K562 (cell line): ENCODE data around the gene SAFB. TPM values are rescaled to one million over a fixed set of nuclear protein-coding genes. Genes with fewer than 3 reads are reported as not detected.
A peak's percentile ranks its signal among the peaks of the same experiment; 100 is the strongest.

Experiments used
- ATAC-seq: fragments of 200-7000 bp; cut with Tn5 transposase; 3 replicates; pipeline ENCODE4 v1.9.1; 2020; ENCODE audit warnings: moderate library complexity
- BruUV-seq: library from RNA; stranded (reverse); fragments of 400-500 nt; replicated peaks from 2 replicates; lab custom pipeline; 2021; lab: Mats Ljungman, UMichigan
- CTCF ChIA-PET: fragments of 300-600 bp; formaldehyde crosslinking; extraction: SDS; loops from one replicate; lab custom pipeline; 2021; ENCODE audit warnings: low intra/inter-chr PET ratio; lab: Yijun Ruan, JAX
- POLR2A ChIA-PET: fragments of 300-600, 350-650 bp; sonication (Branson Sonifier 250); formaldehyde crosslinking; extraction: SDS; loops from one replicate; lab custom pipeline; 2021; ENCODE audit warnings: antibody characterized with exemption, inconsistent platforms; lab: Yijun Ruan, JAX
- DNase-seq, 4 experiments: peaks; one replicate each; pipeline versions ENCODE4 v3.0.0 to v3.0.0-alpha.2; 2011 to 2018; ENCODE audit warnings: low spot score in 3 of 4, mixed read lengths in 3 of 4; ENCODE audit errors: extremely low read depth in 1 of 4
- FAIRE-seq: peaks from 2 replicates; lab custom pipeline; 2011; peaks lifted over from hg19 to GRCh38; lab: Jason Lieb, UNC
- H2AFZ ChIP-seq: 2 replicates; pipeline ENCODE4 v1.6.0; 2011; ENCODE audit warnings: low read depth, low read length, control low read depth, inconsistent platforms
- H3K27ac ChIP-seq: fragments of 200-600 bp; 3 replicates; pipeline ENCODE4 v1.8.0; 2011; ENCODE audit warnings: low read depth, mild to moderate bottlenecking, control low read depth, inconsistent platforms, low read length, moderate library complexity, mixed read lengths; ENCODE audit errors: extremely low read depth
- H3K27me3 ChIP-seq, 2 experiments: fragments of 300-600 bp in 1 of 2; 2 replicates in 1 of 2; 3 replicates in 1 of 2; pipeline versions ENCODE4 v1.6.0 to v1.8.0; 2011; ENCODE audit warnings: inconsistent platforms in 2 of 2, low read length in 2 of 2, mild to moderate bottlenecking in 1 of 2, mixed read lengths in 1 of 2, moderate library complexity in 1 of 2; ENCODE audit not compliant: control insufficient read depth in 2 of 2, insufficient read depth in 2 of 2
- H3K36me3 ChIP-seq: fragments of 300-600 bp; 3 replicates; pipeline ENCODE4 v1.8.0; 2011; ENCODE audit warnings: mild to moderate bottlenecking, low read length, inconsistent platforms; ENCODE audit not compliant: control insufficient read depth, insufficient read depth
- H3K4me1 ChIP-seq, 2 experiments: fragments of 200-600 bp in 1 of 2; replicated peaks in 1 of 2; 2 replicates in 1 of 2; 3 replicates in 1 of 2; pipeline versions ENCODE4 v1.5.1 to v1.8.0; 2011; ENCODE audit warnings: inconsistent platforms in 2 of 2, low read length in 2 of 2, mild to moderate bottlenecking in 1 of 2, mixed read lengths in 1 of 2, moderate library complexity in 1 of 2; ENCODE audit not compliant: control insufficient read depth in 2 of 2, insufficient read depth in 2 of 2
- H3K4me2 ChIP-seq: 2 replicates; pipeline ENCODE4 v1.6.1; 2011; ENCODE audit warnings: low read length, control low read depth, inconsistent platforms, mixed read lengths; ENCODE audit not compliant: insufficient read depth
- H3K4me3 ChIP-seq: fragments of 200-600 bp; sonication (generic), shearing (Covaris generic); 2 replicates; pipeline ENCODE4 v1.5.1; 2016; ENCODE audit warnings: control low read depth, inconsistent platforms
- H3K79me2 ChIP-seq: fragments of 200-600 bp; 3 replicates; pipeline ENCODE4 v1.8.0; 2011; ENCODE audit warnings: low read length, inconsistent platforms; ENCODE audit not compliant: control insufficient read depth, insufficient read depth
- H3K9ac ChIP-seq, 2 experiments: 2 replicates each; pipeline versions ENCODE4 v1.6.0 to v1.6.1; 2011; ENCODE audit warnings: low read depth in 2 of 2, low read length in 2 of 2, control low read depth in 1 of 2, inconsistent platforms in 1 of 2, mild to moderate bottlenecking in 1 of 2, mixed read lengths in 1 of 2; ENCODE audit not compliant: insufficient read depth in 1 of 2
- H3K9me1 ChIP-seq: one replicate; pipeline ENCODE4 v1.6.0; 2011; ENCODE audit warnings: inconsistent platforms, mild to moderate bottlenecking, low read length, moderate library complexity; ENCODE audit not compliant: control insufficient read depth, insufficient read depth
- H3K9me3 ChIP-seq: replicated peaks from 2 replicates; pipeline ENCODE4 v1.5.1; 2011; ENCODE audit warnings: low read depth, low read length, inconsistent platforms; ENCODE audit not compliant: control insufficient read depth, insufficient read depth
- H4K20me1 ChIP-seq: replicated peaks from 2 replicates; pipeline ENCODE4 v1.6.1; 2011; ENCODE audit warnings: low read length, inconsistent platforms, mixed read lengths; ENCODE audit not compliant: control insufficient read depth, insufficient read depth
- CBX5 ChIP-seq: IDR thresholded peaks from 2 replicates; pipeline ENCODE4 v1.6.1; 2014; ENCODE audit warnings: low read depth, borderline replicate concordance
- POLR2A ChIP-seq: fragments of 450-650 bp; conservative IDR thresholded peaks from 2 replicates; pipeline ENCODE4 v1.6.1; 2016
- POLR2AphosphoS2 ChIP-seq: IDR thresholded peaks from 2 replicates; pipeline ENCODE4 v1.6.1; 2012; ENCODE audit warnings: low read length, improper control_type of control experiment
- POLR2G ChIP-seq: fragments of 200-400 bp; formaldehyde crosslinking; IDR thresholded peaks from 2 replicates; pipeline ENCODE4 v1.6.1; 2017; ENCODE audit warnings: low read depth, mild to moderate bottlenecking, antibody characterized with exemption, low read length, moderate library complexity
- RBFOX2 ChIP-seq: fragments of 200-400 bp; formaldehyde crosslinking; IDR thresholded peaks from 2 replicates; pipeline ENCODE4 v1.6.1; 2017; ENCODE audit warnings: low read depth, mild to moderate bottlenecking, low read length, moderate library complexity
- RBM22 ChIP-seq: fragments of 200-400 bp; formaldehyde crosslinking; IDR thresholded peaks from 2 replicates; pipeline ENCODE4 v1.6.1; 2018; ENCODE audit warnings: low read length, low read depth; ENCODE audit not compliant: poor library complexity, severe bottlenecking
- ZNF408 ChIP-seq: fragments of 250-450 bp; sonication (Bioruptor Pico); IDR thresholded peaks from 2 replicates; pipeline ENCODE4 v1.4.0; 2020; ENCODE audit warnings: low read depth, mild to moderate bottlenecking, moderate library complexity
- WGBS: fragments of 100-300 bp; shearing (Covaris generic); methylation state at CpG from one replicate; pipeline ENCODE4 v1.1.6; 2016; ENCODE audit warnings: low coverage, mixed read lengths; ENCODE audit not compliant: insufficient coverage; ENCODE audit errors: missing lambda C conversion rate; 5-methylcytosine and 5-hydroxymethylcytosine counted together
- in situ Hi-C: fragments of 300-500 bp; cut with MboI; formaldehyde crosslinking; loops from 4 replicates; pipeline ENCODE4 v1.15.0; 2018; ENCODE audit warnings: inconsistent platforms, mixed read lengths
- intact Hi-C: fragments of 100-400 bp; cut with micrococcal nuclease; formaldehyde crosslinking; loops from 2 replicates; pipeline ENCODE4 v1.14.2; 2022
- polyA plus RNA-seq, 8 experiments: library from polyadenylated mRNA; depleted of rRNA in 4 of 8; stranded (reverse) in 5 of 8; unstranded in 3 of 8; fragments of >200 nt; fragmentation: Nextera tagmentation in 2 of 8; fragmentation: Illumina TruSeq in 1 of 8; extraction: Ambion mirVana in 2 of 8; extraction: Trizol in 1 of 8; gene quantifications; 2 replicates each; pipeline versions ENCODE4 v1.2.1 to v1.2.3, GENCODE V29; 2011 to 2014; ENCODE audit warnings: inconsistent platforms in 1 of 8, missing spikeins in 1 of 8
- total RNA-seq, 7 experiments: library from RNA; depleted of rRNA in 6 of 7; stranded (reverse); fragments of >200 nt in 6 of 7; fragmentation: Illumina TruSeq in 2 of 7; extraction: Trizol in 2 of 7; gene quantifications; 2 replicates each; pipeline versions ENCODE4 v1.2.1 to v1.2.3, GENCODE V29; 2011 to 2021; ENCODE audit warnings: low replicate concordance in 1 of 7

Gene SAFB
- total and polyA plus RNA-seq, 9 of the 15 experiments (the other 6 are each of a cell fraction or from before 2014, with no cell fraction given): 1.1 to 151 (median 83.1) TPM

GRCh38 chr19:5700455-5701092, 77.7 kb downstream of the SAFB start:
- Histone ChIP-seq H3K27ac (no peak overlapping the region), H3K4me3 (no peak overlapping the region), H4K20me1 (peaks cover 22% of the 10 kb centered on the region), H3K79me2 (peaks cover 26% of the 10 kb centered on the region), H3K4me1 (peaks cover 0 to 50% of the 10 kb centered on the region in 2 experiments; a peak in 2 of 5 replicates), H2AFZ (no peak overlapping the region), H3K36me3 (peaks cover 83% of the 10 kb centered on the region; the same call in 2 of the 3 replicates), H3K9me1 (no peaks in the 10 kb centered on the region), H3K9ac (no peak overlapping the region), H3K27me3 (no peaks in the 10 kb centered on the region), H3K9me3 (no peaks in the 10 kb centered on the region), H3K4me2 (no peak overlapping the region)
- DNase-seq: no peak
- TF ChIP-seq CBX5 (no peak), POLR2AphosphoS2 (peak; percentile 69; the same call in 1 of the 2 replicates), RBM22 (peak; percentile 70), RBFOX2 (peak; percentile 32), POLR2A (peak; percentile 52; the same call in 1 of the 2 replicates), POLR2G (peak; percentile 72), ZNF408 (no peak)
- CTCF ChIA-PET: no interaction called here
- 95% methylated on average over 19 of the region's 22 CpGs for WGBS
- ATAC-seq: no peak
- POLR2A ChIA-PET: interaction anchor here (0.6 to 2.0 kb wide), 5 partner anchors 9 to 20 kb away, joined by 3 to 7 read pairs (median 4); partner anchors contain the start of genes CATSPERD, LONP1 and RPL36
- in situ Hi-C loops: no loop called here
- FAIRE-seq: no peak
- intact Hi-C loops: no loop called here
- no TSS peak for BruUV-seq
